Epithelial cell of esophagus (primary cell): ENCODE results near the gene HSBP1L1.

ENCODE experiments used
- DNase-seq: peaks from one replicate; pipeline ENCODE4 v3.0.0; 2010; ENCODE audit warnings: low read depth
- H3K4me3 ChIP-seq: 2 replicates; pipeline ENCODE4 v1.5.1; 2011; ENCODE audit warnings: mild to moderate bottlenecking, low read length, control low read depth
- TF ChIP-seq, protein P1 (sequence below): IDR thresholded peaks from 2 replicates; pipeline ENCODE4 v1.5.1; 2011; ENCODE audit warnings: low read depth, mild to moderate bottlenecking, low read length, control low read depth, inconsistent platforms; ENCODE audit not compliant: insufficient read depth; ENCODE audit errors: missing control alignments

The HSBP1L1 gene

DNA sequence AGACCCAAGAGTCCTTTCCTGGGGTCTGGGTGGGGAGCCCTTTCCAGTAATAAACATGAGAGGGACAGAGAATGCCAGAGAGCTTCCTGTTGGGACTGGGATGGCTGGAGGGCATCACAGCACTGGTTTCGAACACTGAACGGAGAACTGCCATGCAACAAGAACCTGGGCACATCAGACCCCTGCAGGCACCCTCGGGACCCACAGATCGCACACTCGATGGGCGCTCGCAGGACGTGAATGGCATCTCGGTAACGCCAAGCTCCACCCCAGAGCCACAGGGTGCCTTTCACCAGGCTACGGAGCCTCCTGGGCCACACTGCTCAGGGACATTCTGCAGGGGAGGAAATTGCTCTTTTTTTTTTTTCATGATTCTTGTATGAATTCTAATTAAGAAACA is 38.1 kb upstream of the HSBP1L1 start:
- TF ChIP-seq, protein P1, sequence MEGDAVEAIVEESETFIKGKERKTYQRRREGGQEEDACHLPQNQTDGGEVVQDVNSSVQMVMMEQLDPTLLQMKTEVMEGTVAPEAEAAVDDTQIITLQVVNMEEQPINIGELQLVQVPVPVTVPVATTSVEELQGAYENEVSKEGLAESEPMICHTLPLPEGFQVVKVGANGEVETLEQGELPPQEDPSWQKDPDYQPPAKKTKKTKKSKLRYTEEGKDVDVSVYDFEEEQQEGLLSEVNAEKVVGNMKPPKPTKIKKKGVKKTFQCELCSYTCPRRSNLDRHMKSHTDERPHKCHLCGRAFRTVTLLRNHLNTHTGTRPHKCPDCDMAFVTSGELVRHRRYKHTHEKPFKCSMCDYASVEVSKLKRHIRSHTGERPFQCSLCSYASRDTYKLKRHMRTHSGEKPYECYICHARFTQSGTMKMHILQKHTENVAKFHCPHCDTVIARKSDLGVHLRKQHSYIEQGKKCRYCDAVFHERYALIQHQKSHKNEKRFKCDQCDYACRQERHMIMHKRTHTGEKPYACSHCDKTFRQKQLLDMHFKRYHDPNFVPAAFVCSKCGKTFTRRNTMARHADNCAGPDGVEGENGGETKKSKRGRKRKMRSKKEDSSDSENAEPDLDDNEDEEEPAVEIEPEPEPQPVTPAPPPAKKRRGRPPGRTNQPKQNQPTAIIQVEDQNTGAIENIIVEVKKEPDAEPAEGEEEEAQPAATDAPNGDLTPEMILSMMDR = no peak
- H3K4me3 ChIP-seq = no peak overlapping the region
- no peak for DNase-seq

DNA sequence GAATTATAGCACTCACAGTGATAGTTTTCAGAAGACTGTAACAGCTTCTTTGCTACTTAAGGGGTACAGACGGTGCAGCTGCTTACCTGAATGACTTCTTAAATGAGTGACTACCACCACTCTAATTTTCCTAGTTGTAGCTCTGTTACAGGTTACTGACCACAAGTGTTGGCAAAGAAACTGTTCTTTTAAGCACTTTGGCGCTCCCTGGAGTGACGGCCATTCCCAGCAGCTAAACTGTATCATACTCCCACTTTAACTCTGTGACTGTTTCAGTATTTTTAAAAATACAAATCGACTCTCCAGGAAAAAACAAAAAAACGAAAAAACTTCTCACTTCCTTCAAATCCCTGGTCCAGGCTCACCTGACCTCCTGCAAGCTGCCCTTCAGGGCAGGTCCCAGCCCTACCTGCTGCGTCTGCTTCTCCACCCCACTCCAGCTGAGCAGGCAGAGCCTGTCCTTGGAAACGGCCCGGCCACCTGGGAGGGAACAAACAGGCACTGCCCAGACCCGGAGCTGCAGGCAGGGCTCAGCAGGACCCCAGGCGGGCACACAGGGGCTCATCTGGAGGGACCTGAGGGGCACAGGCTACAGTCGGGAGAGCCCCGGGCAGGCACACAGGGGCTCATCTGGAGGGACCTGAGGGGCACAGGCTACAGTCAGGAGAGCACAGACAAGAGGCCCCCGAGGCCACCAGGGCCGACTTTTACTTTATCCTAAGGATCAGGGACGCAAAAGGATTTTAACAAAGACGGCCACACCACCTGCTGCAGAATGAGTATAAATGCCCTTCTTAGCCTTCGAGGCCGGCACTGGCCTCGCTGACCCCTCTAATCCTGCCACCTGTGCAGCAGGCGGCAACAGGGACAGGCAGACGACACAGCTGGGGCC is 37.5 kb upstream of the HSBP1L1 start:
- DNase-seq = no peak
- H3K4me3 ChIP-seq = no peak overlapping the region
- TF ChIP-seq, protein P1 = no peak

DNA sequence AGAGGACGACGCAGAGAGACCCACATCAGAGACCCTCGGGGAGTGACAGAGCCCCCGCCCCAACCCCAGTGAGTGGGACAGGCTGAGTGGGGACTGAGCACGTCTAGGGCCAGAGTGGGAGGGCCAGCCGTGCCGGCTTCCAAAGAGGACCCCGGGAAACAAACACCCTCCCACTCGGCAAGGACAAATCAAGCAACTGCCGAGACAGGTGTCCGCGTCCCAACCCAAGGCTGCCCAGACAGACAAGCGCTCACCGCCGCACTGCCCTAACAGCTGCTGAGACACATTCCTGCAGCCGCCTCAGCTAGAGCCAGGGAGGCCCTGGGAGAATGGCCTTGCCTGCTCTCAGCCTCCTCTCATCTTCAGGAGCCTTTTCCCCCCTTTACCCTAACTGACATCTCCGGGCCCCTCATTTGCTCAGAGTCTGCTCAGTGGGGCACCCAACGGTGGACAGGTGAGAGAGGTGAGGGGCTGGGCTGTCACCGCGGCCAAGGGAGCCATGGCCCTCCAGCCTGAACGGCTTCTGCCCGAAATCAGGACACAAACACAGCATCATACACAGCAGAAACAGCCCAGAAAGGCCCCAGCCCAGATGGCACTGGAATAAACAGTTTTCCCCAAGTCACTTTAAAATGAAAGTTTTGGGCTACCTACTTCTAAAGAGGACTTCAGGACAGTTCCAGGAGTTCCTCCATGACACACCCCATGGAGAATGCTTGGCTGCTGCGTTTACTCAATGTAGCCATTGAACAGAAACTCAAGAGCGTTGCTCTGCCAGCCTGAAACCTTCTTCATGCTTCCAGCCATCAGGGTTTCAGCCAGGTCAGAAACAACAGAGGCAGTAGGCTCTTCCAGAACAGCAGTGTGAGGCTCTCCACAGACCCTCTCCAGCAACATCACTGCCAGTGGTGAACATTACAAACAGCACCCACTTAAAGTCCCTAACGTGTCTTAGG is 36.6 kb upstream of the HSBP1L1 start:
- TF ChIP-seq, protein P1 = no peak
- no peak for DNase-seq
- H3K4me3 ChIP-seq = no peak overlapping the region

DNA sequence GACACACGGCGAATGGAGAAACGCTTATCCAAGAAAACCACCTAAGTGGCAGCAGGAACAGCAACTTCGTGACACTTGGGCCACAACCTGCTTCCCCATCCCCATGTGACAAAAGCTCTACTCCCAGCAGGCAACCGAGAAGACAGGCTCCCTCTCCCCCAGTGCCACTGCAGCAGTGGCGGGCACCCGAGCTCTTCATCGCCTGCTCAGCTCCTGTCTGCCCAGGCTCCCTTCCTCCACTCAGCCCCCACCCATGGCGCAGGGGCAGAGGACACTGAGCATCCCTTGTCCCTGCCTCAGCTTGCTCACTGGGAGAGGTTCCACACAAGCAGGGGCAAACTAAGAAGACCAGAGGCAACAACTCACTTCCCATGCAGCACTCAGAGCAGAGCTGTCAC is 35.9 kb upstream of the HSBP1L1 start:
- no peak overlapping the region for H3K4me3 ChIP-seq
- DNase-seq = no peak
- TF ChIP-seq, protein P1 = no peak

DNA sequence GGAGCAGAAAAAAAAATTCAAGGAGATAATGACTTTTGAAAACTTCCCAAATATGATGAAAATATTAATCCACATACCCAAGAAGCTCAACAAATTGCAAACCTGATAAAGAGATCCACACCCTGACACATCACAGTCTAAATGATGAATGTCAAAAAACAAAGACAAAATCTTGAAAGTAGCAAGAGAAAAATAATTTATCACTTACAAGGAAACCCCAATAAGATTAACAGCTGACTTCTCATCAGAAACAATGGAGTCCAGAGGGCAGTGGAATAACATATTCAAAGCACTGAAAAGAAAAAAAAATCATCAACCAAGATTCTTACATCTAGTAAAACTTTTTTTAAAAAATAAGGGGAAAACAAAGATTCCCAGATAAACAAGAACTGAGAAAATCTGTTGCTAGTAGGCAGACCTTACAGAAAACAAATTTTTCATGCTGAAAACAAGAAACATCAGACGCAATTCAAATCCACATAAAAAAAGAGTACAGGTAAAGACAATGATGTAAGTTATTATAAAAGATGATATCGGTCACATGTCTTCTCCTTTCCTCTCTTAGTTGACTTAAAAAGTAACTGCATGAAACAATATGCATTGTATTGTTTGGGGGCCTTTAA is 34.3 kb upstream of the HSBP1L1 start:
- TF ChIP-seq, protein P1 = no peak
- no peak overlapping the region for H3K4me3 ChIP-seq
- DNase-seq = no peak

DNA sequence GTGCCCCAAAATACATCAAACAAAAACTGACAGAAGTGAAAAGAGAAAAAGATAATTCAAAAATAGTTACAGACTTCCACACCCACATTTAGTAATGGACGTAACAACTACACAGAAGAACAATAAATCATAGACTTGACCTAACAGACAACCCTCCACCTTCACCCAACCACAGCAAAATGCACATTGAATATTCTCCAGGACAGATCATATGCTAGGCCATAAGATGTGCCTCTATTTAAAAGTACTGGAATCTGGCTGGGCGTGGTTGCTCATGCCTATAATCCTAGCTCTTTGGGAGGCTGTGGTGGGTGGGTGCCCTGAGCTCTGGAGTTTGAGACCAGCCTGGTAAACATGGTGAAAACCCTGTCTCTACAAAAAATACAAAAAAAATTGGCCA is 33.0 kb upstream of the HSBP1L1 start:
- H3K4me3 ChIP-seq = no peak overlapping the region
- no peak for DNase-seq
- TF ChIP-seq, protein P1 = no peak
